Endothelial cell of umbilical vein (primary cell): ENCODE measurements around the gene SCARF2.

Experiments used
- EZH2 ChIP-seq: IDR thresholded peaks from 2 replicates; pipeline ENCODE4 v1.6.1; 2012; ENCODE audit warnings: borderline replicate concordance, low read depth, mild to moderate bottlenecking, moderate library complexity, low read length, inconsistent platforms; ENCODE audit not compliant: severe bottlenecking
- GATA2 ChIP-seq: IDR thresholded peaks from 2 replicates; pipeline ENCODE4 v1.7.0; 2011; ENCODE audit warnings: low read depth, mild to moderate bottlenecking, moderate library complexity, mixed read lengths, low read length; ENCODE audit not compliant: insufficient read length, insufficient read depth
- JUN ChIP-seq: IDR thresholded peaks from 2 replicates; pipeline ENCODE4 v1.6.1; 2011; ENCODE audit warnings: borderline replicate concordance, low read depth; ENCODE audit not compliant: insufficient read length, insufficient read depth
- MAX ChIP-seq: IDR thresholded peaks from 2 replicates; pipeline ENCODE4 v1.6.1; 2011; ENCODE audit not compliant: insufficient read depth, insufficient read length
- MYC ChIP-seq: IDR thresholded peaks from one replicate; pipeline ENCODE4 v1.6.1; 2011; ENCODE audit warnings: mild to moderate bottlenecking, low read depth, low read length
- POLR2A ChIP-seq: IDR thresholded peaks from 2 replicates; pipeline ENCODE4 v1.6.1; 2012; ENCODE audit warnings: low read depth, mild to moderate bottlenecking, control low read depth, low read length
- POLR2AphosphoS5 ChIP-seq: IDR thresholded peaks from 2 replicates; pipeline ENCODE4 v1.6.1; 2012; ENCODE audit warnings: low read depth, mild to moderate bottlenecking, control low read depth, low read length, moderate library complexity; ENCODE audit not compliant: insufficient read depth
- TF ChIP-seq, protein P1 (sequence below), 2 donors: IDR thresholded peaks; 1 replicate in 1 of 2; 2 replicates in 1 of 2; pipeline ENCODE4 v1.5.1; 2011; ENCODE audit warnings: low read length in 2 of 2, mild to moderate bottlenecking in 2 of 2, moderate library complexity in 2 of 2, control low read depth in 1 of 2, inconsistent platforms in 1 of 2, low read depth in 1 of 2; ENCODE audit not compliant: insufficient read depth in 1 of 2; ENCODE audit errors: extremely low read depth in 1 of 2

GRCh38 chr22:20430101-20430719, 7.4 kb downstream of the SCARF2 start:
- TF ChIP-seq POLR2A (no peak), GATA2 (no peak), MAX (no peak), JUN (no peak), EZH2 (no peak), MYC (no peak), POLR2AphosphoS5 (no peak)
- TF ChIP-seq, protein P1, sequence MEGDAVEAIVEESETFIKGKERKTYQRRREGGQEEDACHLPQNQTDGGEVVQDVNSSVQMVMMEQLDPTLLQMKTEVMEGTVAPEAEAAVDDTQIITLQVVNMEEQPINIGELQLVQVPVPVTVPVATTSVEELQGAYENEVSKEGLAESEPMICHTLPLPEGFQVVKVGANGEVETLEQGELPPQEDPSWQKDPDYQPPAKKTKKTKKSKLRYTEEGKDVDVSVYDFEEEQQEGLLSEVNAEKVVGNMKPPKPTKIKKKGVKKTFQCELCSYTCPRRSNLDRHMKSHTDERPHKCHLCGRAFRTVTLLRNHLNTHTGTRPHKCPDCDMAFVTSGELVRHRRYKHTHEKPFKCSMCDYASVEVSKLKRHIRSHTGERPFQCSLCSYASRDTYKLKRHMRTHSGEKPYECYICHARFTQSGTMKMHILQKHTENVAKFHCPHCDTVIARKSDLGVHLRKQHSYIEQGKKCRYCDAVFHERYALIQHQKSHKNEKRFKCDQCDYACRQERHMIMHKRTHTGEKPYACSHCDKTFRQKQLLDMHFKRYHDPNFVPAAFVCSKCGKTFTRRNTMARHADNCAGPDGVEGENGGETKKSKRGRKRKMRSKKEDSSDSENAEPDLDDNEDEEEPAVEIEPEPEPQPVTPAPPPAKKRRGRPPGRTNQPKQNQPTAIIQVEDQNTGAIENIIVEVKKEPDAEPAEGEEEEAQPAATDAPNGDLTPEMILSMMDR (IDR thresholded peaks at IDR 0.05; ENCODE audit: extremely low read depth in 1 of 2, insufficient read depth in 1 of 2, low read depth in 1 of 2, low read length in 2 of 2): no peak
